Heart right ventricle (tissue), 16 donors: Measurements from ENCODE around the gene CGRRF1. TPM values are rescaled to one million over a fixed set of nuclear protein-coding genes. Genes with fewer than 3 reads are reported as not detected.

Experiments used
- ATAC-seq, 8 donors: fragments of 200-7000 bp; cut with Tn5 transposase; one replicate each; pipeline ENCODE4 v1.9.1; 2020; ENCODE audit warnings: mild to moderate bottlenecking in 8 of 8, moderate library complexity in 8 of 8, moderate number of reproducible peaks in 1 of 8
- DNase-seq, 2 donors: peaks; one replicate each; pipeline ENCODE4 v3.0.0-alpha.2; 2020
- H3K27ac ChIP-seq, 10 donors: fragments of 200-600 bp; sonication (generic) in 2 of 10; one replicate each; pipeline versions ENCODE4 v1.5.0 to v1.8.0; 2020 to 2022; ENCODE audit warnings: mild to moderate bottlenecking in 3 of 10
- H3K27me3 ChIP-seq, 7 donors: fragments of 200-600 bp; one replicate each; pipeline ENCODE4 v1.8.0; 2021 to 2022; ENCODE audit warnings: mild to moderate bottlenecking in 2 of 7
- H3K36me3 ChIP-seq, 9 donors: fragments of 200-600 bp; sonication (generic) in 1 of 9; one replicate each; pipeline versions ENCODE4 v1.5.0 to v1.8.0; 2020 to 2022; ENCODE audit warnings: mild to moderate bottlenecking in 2 of 9
- H3K4me1 ChIP-seq, 9 donors: fragments of 200-600 bp; sonication (generic) in 1 of 9; one replicate each; pipeline versions ENCODE4 v1.5.0 to v1.8.0; 2020 to 2022; ENCODE audit warnings: mild to moderate bottlenecking in 4 of 9
- H3K4me3 ChIP-seq, 10 donors: fragments of 200-600 bp; sonication (generic) in 2 of 10; one replicate each; pipeline versions ENCODE4 v1.5.0 to v1.8.0; 2020 to 2022; ENCODE audit warnings: mild to moderate bottlenecking in 7 of 10, moderate library complexity in 2 of 10
- H3K9me3 ChIP-seq, 11 donors: fragments of 200-600 bp in 10 of 11; sonication (generic) in 2 of 11; one replicate each; pipeline versions ENCODE4 v1.5.0 to v1.8.0; 2013 to 2022; ENCODE audit warnings: mild to moderate bottlenecking in 2 of 11, control low read depth in 1 of 11, moderate library complexity in 1 of 11
- WGBS, 2 donors: extraction: QIAGEN DNeasy Blood & Tissue Kit; methylation state at CpG; one replicate each; pipeline ENCODE4 v1.1.7; 2013; ENCODE audit warnings: inconsistent platforms in 1 of 2; 5-methylcytosine and 5-hydroxymethylcytosine counted together
- intact Hi-C, 10 donors: fragments of 100-400 bp; cut with DNase I; formaldehyde crosslinking; loops; one replicate each; pipeline versions ENCODE4 v1.11.1 to v1.14.2; 2022
- polyA plus RNA-seq, 2 donors: library from polyadenylated mRNA; stranded (reverse); fragments of 200-250 nt; gene quantifications; one replicate each; pipeline ENCODE4 v1.2.3, GENCODE V29; 2013
- total RNA-seq, 10 donors: library from RNA; stranded (reverse); fragmentation: NEBNext Ultra II Directional in 3 of 10; extraction: Animal tissue kit (Norgen Biotek cat#: 25700) in 3 of 10; gene quantifications; one replicate each; pipeline versions ENCODE4 v1.2.1 to v1.2.4, GENCODE V29; 2021 to 2023
- TF ChIP-seq, protein P1 (sequence below), 9 donors: fragments of 200-600 bp; sonication (generic) in 2 of 9; IDR thresholded peaks; one replicate each; pipeline versions ENCODE4 v1.5.0 to v1.8.0; 2021 to 2022; ENCODE audit warnings: antibody characterized with exemption in 9 of 9, mild to moderate bottlenecking in 5 of 9, moderate library complexity in 1 of 9
- donor health status: Arrhythmogenic right ventricular cardiomyopathy.
- donor health status: ischemic (EF 13 %, LVEDD 7.1; RV severe dilation, severe dysfunction).
- donor health status: healthy with polysubstance abuse.
- donor health status: DM: no; HTN: yes; CAD: no.
- donor health status: DM: no; HTN: no; CAD: no.
- donor health status: ischemic (EF 25% LVEDD 6.9; RV normal size, moderate dysfunction).
- donor health status: ischemic (EF 25% LVEDD 5.7; RV mildly dilated, moderate dysfunction).
- donor health status: healthy.
- donor health status: DM: yes; HTN: yes; CAD: no.
- donor health status: Ischemic cardiomyopathy.
- donor health status: ischemic (EF 35%, LVEDD 5.7; RV mildly dilated, moderate dysfunction).
- donor health status: nonischemic (EF 11% LVEDD 7.7; RV severe dilation, severe dysfunction).
- donor health status: DM: yes; HTN: yes; CAD: no.
- donor health status: PGD.
- donor health status: ischemic (EF 29% LVEDD 5.4; RV normal size, mild dysfunction).
- donor health status: nonischemic (EF 23%, LVEDD 6.1; RV moderate dilation, normal function).

Gene CGRRF1
- total and polyA plus RNA-seq, 12 donors, result 14.2 to 23.1 (median 17.6) TPM

GRCh38 chr14:54565785-54566409 is 56.2 kb downstream of the CGRRF1 start:
- peak; percentile 76 to 90 (median 84) for ATAC-seq
- Histone ChIP-seq H3K4me1 (peaks cover 0 to 48% (median 34%) of the 10 kb centered on the region in 9 donors), H3K36me3 (peaks cover 0 to under 1% (median 0%) of the 10 kb centered on the region in 9 donors), H3K27me3 (peaks cover 0 to 42% (median 0%) of the 10 kb centered on the region in 7 donors), H3K9me3 (no peaks in the 10 kb centered on the region), H3K27ac (peak overlapping the region; percentile 92 to 100 (median 98)), H3K4me3 (peak overlapping the region; percentile 54 to 92 (median 83))
- TF ChIP-seq, protein P1, sequence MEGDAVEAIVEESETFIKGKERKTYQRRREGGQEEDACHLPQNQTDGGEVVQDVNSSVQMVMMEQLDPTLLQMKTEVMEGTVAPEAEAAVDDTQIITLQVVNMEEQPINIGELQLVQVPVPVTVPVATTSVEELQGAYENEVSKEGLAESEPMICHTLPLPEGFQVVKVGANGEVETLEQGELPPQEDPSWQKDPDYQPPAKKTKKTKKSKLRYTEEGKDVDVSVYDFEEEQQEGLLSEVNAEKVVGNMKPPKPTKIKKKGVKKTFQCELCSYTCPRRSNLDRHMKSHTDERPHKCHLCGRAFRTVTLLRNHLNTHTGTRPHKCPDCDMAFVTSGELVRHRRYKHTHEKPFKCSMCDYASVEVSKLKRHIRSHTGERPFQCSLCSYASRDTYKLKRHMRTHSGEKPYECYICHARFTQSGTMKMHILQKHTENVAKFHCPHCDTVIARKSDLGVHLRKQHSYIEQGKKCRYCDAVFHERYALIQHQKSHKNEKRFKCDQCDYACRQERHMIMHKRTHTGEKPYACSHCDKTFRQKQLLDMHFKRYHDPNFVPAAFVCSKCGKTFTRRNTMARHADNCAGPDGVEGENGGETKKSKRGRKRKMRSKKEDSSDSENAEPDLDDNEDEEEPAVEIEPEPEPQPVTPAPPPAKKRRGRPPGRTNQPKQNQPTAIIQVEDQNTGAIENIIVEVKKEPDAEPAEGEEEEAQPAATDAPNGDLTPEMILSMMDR (IDR thresholded peaks at IDR 0.05), result peak in 1 of 9 donors; percentile 2
- intact Hi-C loops, result loop anchor here (1.0 to 10.0 kb wide), 14 partner anchors 56 to 329 kb away; no protein-coding TSS in a partner anchor
- WGBS, 2 donors, result 1% methylated on average over 62 to 73 of the region's 73 CpGs
- DNase-seq, result peak; percentile 94 to 96

- peak; percentile 37 to 66 (median 52) for ATAC-seq
- no peaks in the 10 kb centered on the region for H3K9me3 ChIP-seq
- H3K36me3 ChIP-seq, result peaks cover 0 to 8% (median 0%) of the 10 kb centered on the region in 9 donors
- TF ChIP-seq, protein P1 (IDR thresholded peaks at IDR 0.05), result peak in 7 of 9 donors; percentile 14 to 60 (median 44)
- H3K27me3 ChIP-seq, result peaks cover 0 to 42% (median 0%) of the 10 kb centered on the region in 7 donors
- H3K4me3 ChIP-seq, result peak within 1 kb of the TSS; percentile 54 to 92 (median 83)
- H3K4me1 ChIP-seq, result peaks cover 0 to 56% (median 38%) of the 10 kb centered on the region in 9 donors
- intact Hi-C loops, result loop anchor here in 8 of 10 donors (1.0 to 10.0 kb wide), 11 partner anchors 56 to 328 kb away; no protein-coding TSS in a partner anchor
- peak; percentile 81 to 82 for DNase-seq
- whole genome bisulfite sequencing, 2 donors, result 0% methylated on average over 76 to 91 of the region's 91 CpGs
- H3K27ac ChIP-seq, result peak within 1 kb of the TSS; percentile 92 to 100 (median 98)
These were observed 56.9 kb downstream of the CGRRF1 start, which contains the start of gene SAMD4A for GRCh38 chr14:54566410-54567223. Gene SAMD4A (plus strand): TSS chr14:54567128. CDS start chr14:54567917, 789 bp downstream.

DNA sequence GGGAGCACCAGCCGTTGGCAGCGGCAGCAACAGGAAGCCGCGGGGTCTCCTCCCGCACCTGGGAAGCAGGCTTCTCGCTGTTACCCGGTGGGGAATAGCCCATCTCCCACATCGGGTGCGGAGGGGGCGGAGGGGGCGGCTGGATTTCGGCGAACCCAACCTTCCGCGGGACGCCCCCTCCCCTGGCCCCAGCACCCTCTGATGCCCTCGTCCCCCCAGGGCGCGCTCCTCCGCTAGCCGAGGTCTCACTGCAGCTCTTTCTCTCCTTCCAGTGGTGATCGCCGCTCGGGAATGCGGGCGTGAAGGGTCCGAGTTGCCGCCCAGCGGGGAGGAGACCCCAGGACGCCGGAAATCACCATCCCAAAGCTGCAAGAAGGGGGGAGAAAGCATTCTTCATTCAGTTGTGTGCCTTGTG is 57.5 kb downstream of the CGRRF1 start:
- TF ChIP-seq, protein P1 (IDR thresholded peaks at IDR 0.05), result no peak
- Histone ChIP-seq H3K4me3 (peak overlapping the region; percentile 54 to 92 (median 83)), H3K36me3 (peaks cover 0 to 11% (median 3%) of the 10 kb centered on the region in 9 donors), H3K4me1 (peaks cover 0 to 58% (median 39%) of the 10 kb centered on the region in 9 donors), H3K9me3 (peaks cover 0 to 3% (median under 1%) of the 10 kb centered on the region in 11 donors), H3K27ac (peak overlapping the region; percentile 92 to 100 (median 98)), H3K27me3 (peaks cover 0 to 42% (median 0%) of the 10 kb centered on the region in 7 donors)
- intact Hi-C loops, result loop anchor here in 8 of 10 donors (1.0 to 10.0 kb wide), 10 partner anchors 55 to 328 kb away; no protein-coding TSS in a partner anchor
- WGBS, 2 donors, result 0% methylated on average over 31 of the region's 31 CpGs
- ATAC-seq (peak in 1 of 8 donors; percentile 5), DNase-seq (peak in 1 of 2 donors; percentile 29)
